ENCODE measurements around the gene SPSB4.

SPSB4 gene

GRCh38 chr3:141122455-141123030 lies 71.4 kb downstream of the SPSB4 start:
- DNase-seq = no peak

GRCh38 chr3:141123677-141124410 lies 72.7 kb downstream of the SPSB4 start:
- DNase-seq = no peak

- no peak for DNase-seq
These were observed 73.6 kb downstream of the SPSB4 start for GRCh38 chr3:141124715-141125114.

- DNase-seq = no peak
These were observed 74.2 kb downstream of the SPSB4 start for GRCh38 chr3:141125351-141125750.

- no peak for DNase-seq
These were observed 75.7 kb downstream of the SPSB4 start for GRCh38 chr3:141126661-141127343.

- DNase-seq = no peak
These were observed 76.4 kb downstream of the SPSB4 start for GRCh38 chr3:141127344-141128125.

- no peak for DNase-seq
These were observed 77.1 kb downstream of the SPSB4 start for GRCh38 chr3:141128126-141128777.

- no peak for DNase-seq
These were observed 77.9 kb downstream of the SPSB4 start for GRCh38 chr3:141129049-141129448.

- DNase-seq = no peak
These were observed 78.4 kb downstream of the SPSB4 start for GRCh38 chr3:141129541-141130011.

GRCh38 chr3:141143517-141143916 lies 92.4 kb downstream of the SPSB4 start:
- DNase-seq = no peak

GRCh38 chr3:141146979-141147470 lies 95.9 kb downstream of the SPSB4 start:
- DNase-seq = no peak

GRCh38 chr3:141147657-141148056 lies 96.5 kb downstream of the SPSB4 start:
- DNase-seq = no peak

- no peak for DNase-seq
These were observed 97.0 kb downstream of the SPSB4 start for GRCh38 chr3:141148169-141148568.

GRCh38 chr3:141148770-141149169 lies 97.6 kb downstream of the SPSB4 start:
- no peak for DNase-seq

GRCh38 chr3:141150081-141150830 lies 99.1 kb downstream of the SPSB4 start:
- DNase-seq = no peak

- DNase-seq = no peak
These were observed 99.8 kb downstream of the SPSB4 start for GRCh38 chr3:141150931-141151330.

- DNase-seq = no peak
These were observed 100.3 kb downstream of the SPSB4 start for GRCh38 chr3:141151439-141151838.

- no peak for DNase-seq
These were observed 101.0 kb downstream of the SPSB4 start for GRCh38 chr3:141152130-141152529.

- DNase-seq = no peak
These were observed 101.9 kb downstream of the SPSB4 start for GRCh38 chr3:141152801-141153678.

GRCh38 chr3:141153679-141153966 lies 102.5 kb downstream of the SPSB4 start:
- no peak for DNase-seq

GRCh38 chr3:141164852-141165251 lies 113.7 kb downstream of the SPSB4 start:
- no peak for DNase-seq

Measured in activated CD4-positive, alpha-beta T cell treated with anti-CD3 and anti-CD28 coated beads, Interleukin-2, amount 50 U/mL, for 1 hour (primary cell).